A549 (cell line): ENCODE results near the gene PTBP1.

Experiments used
- BHLHE40 ChIP-seq: IDR thresholded peaks from 2 replicates; pipeline ENCODE4 v1.6.1; 2012; ENCODE audit warnings: low read depth, low read length, inconsistent platforms
- FOSL2 ChIP-seq, 2 experiments: fragments of 450-650 bp in 1 of 2; fragments of >200 bp in 1 of 2; sonication (Bioruptor Twin) in 1 of 2; formaldehyde crosslinking; IDR thresholded peaks; 2 replicates each; pipeline versions ENCODE4 v1.5.0 to v1.6.1; 2016 to 2020; ENCODE audit warnings: mild to moderate bottlenecking in 1 of 2, moderate library complexity in 1 of 2
- HMGXB4 ChIP-seq: fragments of 250-450 bp; sonication (Bioruptor Pico); IDR thresholded peaks from 2 replicates; pipeline ENCODE4 v1.5.0; 2021; ENCODE audit warnings: mild to moderate bottlenecking, moderate library complexity, borderline replicate concordance
- MAZ ChIP-seq: fragments of 150-350 bp; IDR thresholded peaks from 2 replicates; pipeline ENCODE4 v1.6.1; 2014; ENCODE audit warnings: antibody characterized with exemption, low read depth, low read length, borderline replicate concordance
- RAD21 ChIP-seq, 2 experiments: fragments of >200 bp in 1 of 2; sonication (Bioruptor Twin) in 1 of 2; formaldehyde crosslinking in 1 of 2; IDR thresholded peaks in 1 of 2; conservative IDR thresholded peaks in 1 of 2; 2 replicates in 1 of 2; 3 replicates in 1 of 2; pipeline ENCODE4 v1.6.1; 2012 to 2018; ENCODE audit warnings: inconsistent platforms in 1 of 2
- SMC3 ChIP-seq: fragments of >200 bp; sonication (Bioruptor Twin); formaldehyde crosslinking; IDR thresholded peaks from 3 replicates; pipeline ENCODE4 v1.6.1; 2018; ENCODE audit warnings: inconsistent platforms
- ZSCAN20 ChIP-seq: fragments of 250-450 bp; sonication (Bioruptor Pico); IDR thresholded peaks from 2 replicates; pipeline ENCODE4 v1.8.0; 2022; ENCODE audit warnings: mild to moderate bottlenecking, moderate library complexity
- TF ChIP-seq, protein P1 (sequence below): fragments of >200 bp; sonication (Bioruptor Twin); formaldehyde crosslinking; IDR thresholded peaks from 3 replicates; pipeline ENCODE4 v1.5.1; 2016

DNA sequence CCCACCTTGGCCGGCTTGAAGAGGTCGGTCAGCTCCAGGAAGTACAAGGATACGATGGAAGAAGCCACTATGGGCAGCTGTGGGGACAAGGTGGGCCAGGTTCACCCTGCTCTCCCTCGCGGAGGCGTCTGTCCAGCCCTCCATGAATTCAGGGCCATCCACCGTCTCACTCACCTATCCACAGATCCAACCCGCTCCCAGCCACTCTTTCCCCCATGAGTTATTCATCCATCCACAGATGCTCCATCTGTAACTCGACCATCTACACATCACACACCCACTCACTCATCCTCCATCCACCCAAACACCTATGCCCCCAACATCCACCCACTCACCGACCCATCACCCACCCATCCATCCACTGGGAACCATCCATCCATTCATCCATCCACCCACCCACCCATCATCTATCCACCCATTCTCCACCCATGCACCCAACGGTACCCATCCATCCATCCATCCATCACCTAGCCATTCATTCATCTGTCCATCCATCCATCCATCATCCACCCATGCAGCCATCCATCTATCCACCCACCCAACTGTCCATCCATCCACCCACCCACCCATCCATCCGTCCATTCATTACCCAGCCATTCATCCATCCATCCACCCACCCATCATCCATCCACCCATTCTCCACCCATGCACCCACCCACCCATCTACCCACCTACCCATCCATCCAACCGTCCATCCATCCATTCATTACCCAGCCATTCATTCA, 18.7 kb downstream of the PTBP1 start:
- TF ChIP-seq BHLHE40 (no peak), RAD21 (conservative IDR thresholded peaks at IDR 0.05 in 1 of 2, IDR thresholded peaks at IDR 0.05 in 1 of 2) (no peak), MAZ (no peak), FOSL2 (IDR thresholded peaks at IDR 0.05) (no peak), FOSL2 (CRISPR knock-in tag; IDR thresholded peaks at IDR 0.05) (no peak), ZSCAN20 (CRISPR knock-in tag) (no peak), HMGXB4 (CRISPR knock-in tag) (no peak), SMC3 (no peak)
- TF ChIP-seq, protein P1, sequence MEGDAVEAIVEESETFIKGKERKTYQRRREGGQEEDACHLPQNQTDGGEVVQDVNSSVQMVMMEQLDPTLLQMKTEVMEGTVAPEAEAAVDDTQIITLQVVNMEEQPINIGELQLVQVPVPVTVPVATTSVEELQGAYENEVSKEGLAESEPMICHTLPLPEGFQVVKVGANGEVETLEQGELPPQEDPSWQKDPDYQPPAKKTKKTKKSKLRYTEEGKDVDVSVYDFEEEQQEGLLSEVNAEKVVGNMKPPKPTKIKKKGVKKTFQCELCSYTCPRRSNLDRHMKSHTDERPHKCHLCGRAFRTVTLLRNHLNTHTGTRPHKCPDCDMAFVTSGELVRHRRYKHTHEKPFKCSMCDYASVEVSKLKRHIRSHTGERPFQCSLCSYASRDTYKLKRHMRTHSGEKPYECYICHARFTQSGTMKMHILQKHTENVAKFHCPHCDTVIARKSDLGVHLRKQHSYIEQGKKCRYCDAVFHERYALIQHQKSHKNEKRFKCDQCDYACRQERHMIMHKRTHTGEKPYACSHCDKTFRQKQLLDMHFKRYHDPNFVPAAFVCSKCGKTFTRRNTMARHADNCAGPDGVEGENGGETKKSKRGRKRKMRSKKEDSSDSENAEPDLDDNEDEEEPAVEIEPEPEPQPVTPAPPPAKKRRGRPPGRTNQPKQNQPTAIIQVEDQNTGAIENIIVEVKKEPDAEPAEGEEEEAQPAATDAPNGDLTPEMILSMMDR, result no peak
